Keratinocyte (primary cell): Measurements from ENCODE around the gene SELENOT. TPM values are rescaled to one million over a fixed set of nuclear protein-coding genes. Genes with fewer than 3 reads are reported as not detected.

ENCODE experiments used
- DNase-seq: peaks from one replicate; pipeline ENCODE4 v3.0.0-alpha.2; 2011; ENCODE audit warnings: low read depth, missing footprints, low spot score
- FAIRE-seq: peaks from 2 replicates; lab custom pipeline; 2011; peaks lifted over from hg19 to GRCh38; lab: Jason Lieb, UNC
- H2AFZ ChIP-seq: 2 replicates; pipeline ENCODE4 v1.6.0; 2012; ENCODE audit warnings: low read length, control low read depth, inconsistent platforms; ENCODE audit not compliant: control insufficient read depth
- H3K27ac ChIP-seq: 2 replicates; pipeline ENCODE4 v1.5.1; 2011; ENCODE audit warnings: low read length; ENCODE audit not compliant: control insufficient read depth, insufficient read depth
- H3K27me3 ChIP-seq: 3 replicates; pipeline ENCODE4 v1.6.0; 2011; ENCODE audit warnings: low read length; ENCODE audit not compliant: control insufficient read depth, insufficient read depth; ENCODE audit errors: extremely low read depth
- H3K36me3 ChIP-seq, 2 experiments: 2 replicates in 1 of 2; 3 replicates in 1 of 2; pipeline ENCODE4 v1.5.1; 2011; ENCODE audit warnings: low read length in 2 of 2, mild to moderate bottlenecking in 1 of 2; ENCODE audit not compliant: control insufficient read depth in 2 of 2, insufficient read depth in 2 of 2; ENCODE audit errors: extremely low read depth in 1 of 2
- H3K4me1 ChIP-seq: 3 replicates; pipeline ENCODE4 v1.5.1; 2011; ENCODE audit warnings: low read length; ENCODE audit not compliant: control insufficient read depth, insufficient read depth; ENCODE audit errors: extremely low read depth
- H3K4me2 ChIP-seq: 3 replicates; pipeline ENCODE4 v1.6.0; 2011; ENCODE audit warnings: low read depth, low read length; ENCODE audit not compliant: control insufficient read depth, insufficient read depth; ENCODE audit errors: extremely low read depth
- H3K4me3 ChIP-seq, 3 experiments: fragments of 200-600 bp in 1 of 3; sonication (generic) in 1 of 3; 2 replicates in 2 of 3; 3 replicates in 1 of 3; pipeline ENCODE4 v1.5.1; 2011 to 2016; ENCODE audit warnings: low read length in 3 of 3, mild to moderate bottlenecking in 3 of 3, control low read depth in 2 of 3, inconsistent platforms in 1 of 3, low read depth in 1 of 3, mixed read lengths in 1 of 3, mixed run types in 1 of 3, moderate library complexity in 1 of 3; ENCODE audit not compliant: control insufficient read depth in 2 of 3, insufficient read depth in 2 of 3; ENCODE audit errors: extremely low read depth in 1 of 3
- H3K79me2 ChIP-seq: 2 replicates; pipeline ENCODE4 v1.6.0; 2012; ENCODE audit warnings: low read length; ENCODE audit not compliant: control insufficient read depth, insufficient read depth
- H3K9ac ChIP-seq: 3 replicates; pipeline ENCODE4 v1.6.0; 2011; ENCODE audit warnings: low read length; ENCODE audit not compliant: control insufficient read depth, insufficient read depth; ENCODE audit errors: extremely low read depth
- H3K9me1 ChIP-seq: 3 replicates; pipeline ENCODE4 v1.6.0; 2011; ENCODE audit warnings: low read length; ENCODE audit not compliant: control insufficient read depth, insufficient read depth; ENCODE audit errors: extremely low read depth
- H3K9me3 ChIP-seq: 2 replicates; pipeline ENCODE4 v1.5.1; 2012; ENCODE audit warnings: low read depth, low read length; ENCODE audit not compliant: control insufficient read depth
- H4K20me1 ChIP-seq: 3 replicates; pipeline ENCODE4 v1.6.0; 2011; ENCODE audit warnings: low read length; ENCODE audit not compliant: control insufficient read depth, insufficient read depth; ENCODE audit errors: extremely low read depth
- EZH2 ChIP-seq: IDR thresholded peaks from one replicate; pipeline ENCODE4 v1.6.1; 2012; ENCODE audit warnings: inconsistent platforms, mild to moderate bottlenecking, low read length, moderate library complexity
- dilution Hi-C: fragments of 300-500 bp; cut with MboI; formaldehyde crosslinking; loops from one replicate; pipeline ENCODE4 v1.7.0; 2020; ENCODE audit warnings: low sequenced_read_pairs; ENCODE audit not compliant: extremely low pct_ligation_motif_present
- polyA plus RNA-seq, 5 experiments: library from polyadenylated mRNA; depleted of rRNA in 3 of 5; stranded (reverse) in 3 of 5; stranded (forward) in 1 of 5; unstranded in 1 of 5; fragments of >200 nt; gene quantifications; 1 replicate in 1 of 5; 2 replicates in 3 of 5; 3 replicates in 1 of 5; pipeline versions ENCODE4 v1.2.1 to v1.2.3, GENCODE V29; 2011 to 2012; ENCODE audit warnings: missing spikeins in 2 of 5, low read depth in 1 of 5, low replicate concordance in 1 of 5
- TF ChIP-seq, protein P1 (sequence below), 3 experiments: IDR thresholded peaks in 1 of 3; conservative IDR thresholded peaks in 1 of 3; optimal IDR thresholded peaks in 1 of 3; 2 replicates in 2 of 3; 3 replicates in 1 of 3; pipeline versions ENCODE3 to v1.5.1; 2011; ENCODE audit warnings: low read length in 3 of 3, mild to moderate bottlenecking in 3 of 3, moderate library complexity in 2 of 3, control low read depth in 1 of 3, inconsistent platforms in 1 of 3; ENCODE audit not compliant: insufficient read depth in 2 of 3; ENCODE audit errors: extremely low read depth in 1 of 3

Gene SELENOT
- polyA plus RNA-seq, 1 donor (not counting 4 experiments of a cell fraction or from before 2014, with no cell fraction given), result 597 TPM

- H3K27ac ChIP-seq, result no peak overlapping the region
- H3K36me3 ChIP-seq, result peaks cover 4 to 20% of the 10 kb centered on the region in 2 experiments
- no peak overlapping the region for H3K4me3 ChIP-seq
- H2AFZ ChIP-seq, result no peak overlapping the region
- no peaks in the 10 kb centered on the region for H3K9me3 ChIP-seq
- FAIRE-seq, result no peak
- H3K9me1 ChIP-seq, result no peaks in the 10 kb centered on the region
- TF ChIP-seq, protein P1, sequence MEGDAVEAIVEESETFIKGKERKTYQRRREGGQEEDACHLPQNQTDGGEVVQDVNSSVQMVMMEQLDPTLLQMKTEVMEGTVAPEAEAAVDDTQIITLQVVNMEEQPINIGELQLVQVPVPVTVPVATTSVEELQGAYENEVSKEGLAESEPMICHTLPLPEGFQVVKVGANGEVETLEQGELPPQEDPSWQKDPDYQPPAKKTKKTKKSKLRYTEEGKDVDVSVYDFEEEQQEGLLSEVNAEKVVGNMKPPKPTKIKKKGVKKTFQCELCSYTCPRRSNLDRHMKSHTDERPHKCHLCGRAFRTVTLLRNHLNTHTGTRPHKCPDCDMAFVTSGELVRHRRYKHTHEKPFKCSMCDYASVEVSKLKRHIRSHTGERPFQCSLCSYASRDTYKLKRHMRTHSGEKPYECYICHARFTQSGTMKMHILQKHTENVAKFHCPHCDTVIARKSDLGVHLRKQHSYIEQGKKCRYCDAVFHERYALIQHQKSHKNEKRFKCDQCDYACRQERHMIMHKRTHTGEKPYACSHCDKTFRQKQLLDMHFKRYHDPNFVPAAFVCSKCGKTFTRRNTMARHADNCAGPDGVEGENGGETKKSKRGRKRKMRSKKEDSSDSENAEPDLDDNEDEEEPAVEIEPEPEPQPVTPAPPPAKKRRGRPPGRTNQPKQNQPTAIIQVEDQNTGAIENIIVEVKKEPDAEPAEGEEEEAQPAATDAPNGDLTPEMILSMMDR (optimal IDR thresholded peaks at IDR 0.05 in 1 of 3, IDR thresholded peaks at IDR 0.05 in 1 of 3, conservative IDR thresholded peaks at IDR 0.05 in 1 of 3; ENCODE audit: extremely low read depth in 1 of 3, insufficient read depth in 2 of 3, low read length in 3 of 3), result no peak
- no peak for TF ChIP-seq EZH2
- H3K9ac ChIP-seq, result no peak overlapping the region
- no peak for DNase-seq
- H3K4me1 ChIP-seq, result no peaks in the 10 kb centered on the region
- no peak overlapping the region for H3K4me2 ChIP-seq
- H4K20me1 ChIP-seq, result no peaks in the 10 kb centered on the region
- H3K79me2 ChIP-seq, result peaks cover 4% of the 10 kb centered on the region
- dilution Hi-C loops, result no loop called here
- no peaks in the 10 kb centered on the region for H3K27me3 ChIP-seq
These were observed 38.9 kb upstream of the SELENOT start for GRCh38 chr3:150564243-150564642.

DNA sequence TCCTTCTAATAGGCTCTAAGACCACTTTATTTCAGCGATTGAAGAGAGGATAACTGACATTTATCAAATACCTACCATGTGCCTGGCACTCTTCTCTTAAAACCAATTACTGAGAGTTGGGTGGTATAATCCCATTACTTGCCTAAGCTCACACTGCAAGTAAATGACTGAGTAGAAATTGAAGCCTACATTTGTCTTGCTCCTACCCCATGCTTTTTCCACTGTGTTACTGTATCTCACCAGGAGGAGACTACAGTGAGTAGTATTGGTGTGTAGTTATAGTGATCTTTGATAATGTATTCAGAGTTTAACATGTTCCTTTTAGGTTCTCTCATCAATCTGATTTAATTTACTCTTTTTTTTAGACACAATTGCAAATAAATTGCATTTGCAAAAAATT, 35.8 kb upstream of the SELENOT start:
- peaks cover 10 to 17% of the 10 kb centered on the region in 2 experiments for H3K36me3 ChIP-seq
- dilution Hi-C loops, result no loop called here
- no peaks in the 10 kb centered on the region for H4K20me1 ChIP-seq
- TF ChIP-seq EZH2, result no peak
- TF ChIP-seq, protein P1 (optimal IDR thresholded peaks at IDR 0.05 in 1 of 3, IDR thresholded peaks at IDR 0.05 in 1 of 3, conservative IDR thresholded peaks at IDR 0.05 in 1 of 3; ENCODE audit: extremely low read depth in 1 of 3, insufficient read depth in 2 of 3, low read length in 3 of 3), result no peak
- no peaks in the 10 kb centered on the region for H3K9me3 ChIP-seq
- FAIRE-seq (no peak), DNase-seq (no peak)
- no peak overlapping the region for H3K27ac ChIP-seq
- H3K4me2 ChIP-seq, result no peak overlapping the region
- no peaks in the 10 kb centered on the region for H3K4me1 ChIP-seq
- H3K9me1 ChIP-seq, result no peaks in the 10 kb centered on the region
- no peak overlapping the region for H3K9ac ChIP-seq
- H3K79me2 ChIP-seq, result no peaks in the 10 kb centered on the region
- H3K27me3 ChIP-seq, result no peaks in the 10 kb centered on the region
- H3K4me3 ChIP-seq, result no peak overlapping the region
- H2AFZ ChIP-seq, result no peak overlapping the region
